ENCODE data around the gene C19orf73. TPM values are rescaled to one million over a fixed set of nuclear protein-coding genes. Genes with fewer than 3 reads are reported as not detected.
"Not testable (repeated sequence)": the region's sequence is repeated elsewhere in the genome, so short reads cannot be mapped to it uniquely, and the experiment has no call there.

Gene C19orf73
- total RNA-seq, 6 experiments from 2014 or later = 0.73 to 8.1 (median 1.5) TPM

DNA sequence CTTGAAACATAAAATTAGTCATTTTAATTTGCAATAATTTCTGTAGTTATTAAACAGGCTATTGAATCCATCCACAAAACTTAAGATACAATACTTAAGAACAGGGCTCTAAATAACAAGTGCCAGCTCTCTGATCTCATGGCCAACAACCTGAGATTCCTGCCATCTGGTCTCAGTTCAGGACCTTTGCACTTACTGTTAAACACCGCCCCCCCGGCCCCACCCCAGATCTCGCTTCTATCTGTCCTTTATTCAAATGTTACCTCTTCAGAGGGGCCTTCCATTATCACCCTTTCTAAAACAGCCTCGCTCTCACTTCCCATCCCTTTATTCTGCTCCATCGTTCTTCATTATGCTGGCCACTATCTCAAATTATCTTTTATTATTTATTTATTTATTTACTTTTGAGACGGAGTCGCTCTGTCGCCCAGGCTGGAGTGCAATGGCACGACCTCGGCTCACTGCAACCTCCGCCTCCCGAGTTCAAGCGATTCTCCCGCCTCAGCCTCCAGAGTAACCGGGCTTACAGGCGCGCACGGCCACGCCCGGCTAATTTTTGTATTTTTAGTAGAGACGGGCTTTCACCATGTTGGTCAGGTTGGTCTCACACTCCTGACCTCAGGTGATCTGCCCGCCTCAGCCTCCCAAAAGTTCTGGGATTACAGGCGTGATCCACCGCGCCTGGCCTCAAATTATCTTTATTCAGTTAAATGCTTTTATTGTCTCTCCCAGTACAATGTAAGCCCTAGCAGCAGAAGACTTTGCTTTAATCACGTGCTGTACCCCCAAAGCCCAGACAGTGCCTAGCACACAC, 34.5 kb downstream of the C19orf73 start:
- Histone ChIP-seq H3K4me1 (peaks cover 0 to 12% (median 3%) of the 10 kb centered on the region in 4 donors), H3K9me3 (no peaks in the 10 kb centered on the region), H3K27me3 (no peaks in the 10 kb centered on the region), H3K36me3 (peaks cover 0 to 6% (median 2%) of the 10 kb centered on the region in 4 donors), H3K27ac (peak overlapping the region; percentile 12 to 79 (median 72)), H3K4me3 (peak overlapping the region; percentile 64 to 99 (median 79))
- TF ChIP-seq, protein P1, sequence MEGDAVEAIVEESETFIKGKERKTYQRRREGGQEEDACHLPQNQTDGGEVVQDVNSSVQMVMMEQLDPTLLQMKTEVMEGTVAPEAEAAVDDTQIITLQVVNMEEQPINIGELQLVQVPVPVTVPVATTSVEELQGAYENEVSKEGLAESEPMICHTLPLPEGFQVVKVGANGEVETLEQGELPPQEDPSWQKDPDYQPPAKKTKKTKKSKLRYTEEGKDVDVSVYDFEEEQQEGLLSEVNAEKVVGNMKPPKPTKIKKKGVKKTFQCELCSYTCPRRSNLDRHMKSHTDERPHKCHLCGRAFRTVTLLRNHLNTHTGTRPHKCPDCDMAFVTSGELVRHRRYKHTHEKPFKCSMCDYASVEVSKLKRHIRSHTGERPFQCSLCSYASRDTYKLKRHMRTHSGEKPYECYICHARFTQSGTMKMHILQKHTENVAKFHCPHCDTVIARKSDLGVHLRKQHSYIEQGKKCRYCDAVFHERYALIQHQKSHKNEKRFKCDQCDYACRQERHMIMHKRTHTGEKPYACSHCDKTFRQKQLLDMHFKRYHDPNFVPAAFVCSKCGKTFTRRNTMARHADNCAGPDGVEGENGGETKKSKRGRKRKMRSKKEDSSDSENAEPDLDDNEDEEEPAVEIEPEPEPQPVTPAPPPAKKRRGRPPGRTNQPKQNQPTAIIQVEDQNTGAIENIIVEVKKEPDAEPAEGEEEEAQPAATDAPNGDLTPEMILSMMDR (IDR thresholded peaks at IDR 0.05) = no peak
- 67% methylated on average over 26 of the region's 26 CpGs for WGBS (ENCODE audit: insufficient coverage, low coverage, low lambda C conversion rate, missing lambda C conversion rate)
- no peak for DNase-seq
- no peak for ATAC-seq
- intact Hi-C loops (cut with DNase I) = no loop called here

DNA sequence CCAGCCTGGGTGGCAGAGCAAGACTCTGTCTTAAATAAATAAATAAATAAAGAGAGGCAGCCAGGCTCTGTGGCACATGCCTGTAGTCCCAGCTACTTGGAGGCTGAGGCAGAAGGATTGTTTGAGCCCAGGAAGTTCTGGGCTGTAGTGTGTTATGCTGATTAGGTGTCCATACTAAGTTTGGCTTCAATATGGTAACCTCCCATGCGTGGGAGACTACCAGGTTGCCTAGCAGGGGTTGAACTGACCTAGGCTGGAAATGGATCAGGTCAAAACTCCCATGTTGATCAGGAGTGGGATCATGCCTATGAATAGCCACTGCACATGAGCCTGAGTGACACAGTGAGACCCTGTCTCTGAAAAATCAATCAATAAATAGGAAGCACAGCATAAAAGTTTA, 37.7 kb downstream of the C19orf73 start:
- intact Hi-C loops (cut with DNase I) = no loop called here
- 80% methylated on average over 1 of the region's 1 CpG for WGBS (ENCODE audit: insufficient coverage, low coverage, low lambda C conversion rate, missing lambda C conversion rate)
- Histone ChIP-seq H3K36me3 (no peaks in the 10 kb centered on the region), H3K27me3 (no peaks in the 10 kb centered on the region), H3K4me3 (no peak overlapping the region), H3K4me1 (peaks cover 0 to under 1% (median under 1%) of the 10 kb centered on the region in 4 donors), H3K9me3 (no peaks in the 10 kb centered on the region), H3K27ac (no peak overlapping the region)
- TF ChIP-seq, protein P1 (IDR thresholded peaks at IDR 0.05) = no peak
- TF ChIP-seq POLR2A (IDR thresholded peaks at IDR 0.05) = no peak
- DNase-seq (no peak), ATAC-seq (no peak)

DNA sequence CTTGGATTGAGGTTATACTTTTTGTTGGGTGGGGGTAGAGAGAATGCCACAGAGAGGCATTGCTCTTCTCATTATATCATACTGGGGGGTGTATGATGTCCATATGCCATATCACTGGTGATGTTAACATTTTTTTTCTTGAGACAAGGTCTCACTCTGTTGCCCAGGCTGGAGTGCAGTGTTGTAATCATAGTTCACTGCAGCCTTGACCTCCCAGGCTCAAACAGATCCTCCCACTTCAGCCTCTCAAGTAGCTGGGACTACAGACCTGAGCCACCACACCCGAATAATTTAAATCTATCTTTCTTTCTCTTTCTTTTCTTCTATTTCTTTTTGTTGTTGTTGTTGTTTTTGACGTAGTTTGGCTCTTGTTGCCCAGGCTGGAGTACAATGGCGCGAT, 38.6 kb downstream of the C19orf73 start:
- DNase-seq = no peak
- 85% methylated on average over 4 of the region's 4 CpGs for WGBS (ENCODE audit: insufficient coverage, low coverage, low lambda C conversion rate, missing lambda C conversion rate)

DNA sequence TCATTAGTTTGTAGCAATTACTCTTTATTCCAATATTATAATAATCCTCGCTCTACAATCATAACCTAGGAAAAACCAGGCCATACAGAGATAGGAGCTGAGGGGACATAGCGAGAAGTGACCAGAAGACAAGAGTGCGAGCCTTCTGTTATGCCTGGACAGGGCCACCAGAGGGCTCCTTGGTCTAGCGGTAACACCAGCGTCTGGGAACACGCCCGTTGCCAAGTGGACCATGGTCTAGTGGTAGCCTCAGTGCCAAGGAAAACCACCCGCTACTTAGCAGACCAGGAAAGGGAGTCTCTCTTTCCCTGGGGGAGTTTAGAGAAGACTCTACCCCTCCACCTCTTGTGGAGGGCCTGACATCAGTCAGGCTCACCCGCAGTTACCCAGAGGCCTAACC, 44.1 kb downstream of the C19orf73 start:
- H3K36me3 ChIP-seq; H3K4me1 ChIP-seq; intact Hi-C loops (cut with DNase I); H3K27ac ChIP-seq; H3K27me3 ChIP-seq; H3K4me3 ChIP-seq; H3K9me3 ChIP-seq: not testable (repeated sequence)
- 0% methylated on average over 2 of the region's 9 CpGs for WGBS (ENCODE audit: insufficient coverage, low coverage, low lambda C conversion rate, missing lambda C conversion rate)
- ATAC-seq (peak; percentile 56 to 72 (median 60)), DNase-seq (peak; percentile 83 to 86 (median 86))
- TF ChIP-seq, protein P1 (IDR thresholded peaks at IDR 0.05) = peak; percentile 71 to 82 (median 74)

More for the DNA sequence above, 38.6 kb downstream of the C19orf73 start:
- Histone ChIP-seq H3K27me3 (no peaks in the 10 kb centered on the region), H3K9me3 (no peaks in the 10 kb centered on the region), H3K36me3 (no peaks in the 10 kb centered on the region), H3K4me1 (no peaks in the 10 kb centered on the region), H3K27ac (no peak overlapping the region), H3K4me3 (no peak overlapping the region)
- ATAC-seq = no peak
- intact Hi-C loops (cut with DNase I) = no loop called here
- TF ChIP-seq, protein P1 (IDR thresholded peaks at IDR 0.05) = no peak
- no peak for TF ChIP-seq POLR2A (IDR thresholded peaks at IDR 0.05)
